ENCODE data around the gene ZNF320.

GRCh38 chr19:52891336-52891735, 6.1 kb downstream of the ZNF320 start:
- TF ChIP-seq TAF1 (IDR thresholded peaks at IDR 0.05; ENCODE audit: low read depth): no peak
- TF ChIP-seq MAX (IDR thresholded peaks at IDR 0.05): no peak
- TF ChIP-seq TEAD4 (IDR thresholded peaks at IDR 0.05): no peak
